Duodenal mucosa (tissue), 2 donors: ENCODE results near the gene BTG4.

Source experiments
- H3K27ac ChIP-seq: one replicate; pipeline ENCODE4 v1.7.0; 2013; ENCODE audit warnings: low read depth, low read length
- H3K27me3 ChIP-seq, 2 donors: one replicate each; pipeline ENCODE4 v1.7.0; 2013; ENCODE audit warnings: low read length in 2 of 2, control low read depth in 1 of 2; ENCODE audit not compliant: insufficient read depth in 2 of 2, control insufficient read depth in 1 of 2
- H3K36me3 ChIP-seq, 2 donors: one replicate each; pipeline ENCODE4 v1.7.0; 2013; ENCODE audit warnings: low read length in 2 of 2, control low read depth in 1 of 2; ENCODE audit not compliant: insufficient read depth in 2 of 2, control insufficient read depth in 1 of 2
- H3K4me1 ChIP-seq, 2 donors: one replicate each; pipeline ENCODE4 v1.7.0; 2013; ENCODE audit warnings: low read length in 2 of 2, control low read depth in 1 of 2; ENCODE audit not compliant: insufficient read depth in 2 of 2, control insufficient read depth in 1 of 2
- H3K4me3 ChIP-seq, 2 donors: one replicate each; pipeline ENCODE4 v1.7.0; 2013; ENCODE audit warnings: low read length in 2 of 2, low read depth in 1 of 2
- H3K9ac ChIP-seq, 2 donors: one replicate each; pipeline ENCODE4 v1.7.0; 2013; ENCODE audit warnings: low read length in 2 of 2, low read depth in 1 of 2
- H3K9me3 ChIP-seq, 2 donors: one replicate each; pipeline ENCODE4 v1.7.0; 2013; ENCODE audit warnings: low read length in 2 of 2, control low read depth in 1 of 2; ENCODE audit not compliant: control insufficient read depth in 1 of 2

The BTG4 gene

DNA sequence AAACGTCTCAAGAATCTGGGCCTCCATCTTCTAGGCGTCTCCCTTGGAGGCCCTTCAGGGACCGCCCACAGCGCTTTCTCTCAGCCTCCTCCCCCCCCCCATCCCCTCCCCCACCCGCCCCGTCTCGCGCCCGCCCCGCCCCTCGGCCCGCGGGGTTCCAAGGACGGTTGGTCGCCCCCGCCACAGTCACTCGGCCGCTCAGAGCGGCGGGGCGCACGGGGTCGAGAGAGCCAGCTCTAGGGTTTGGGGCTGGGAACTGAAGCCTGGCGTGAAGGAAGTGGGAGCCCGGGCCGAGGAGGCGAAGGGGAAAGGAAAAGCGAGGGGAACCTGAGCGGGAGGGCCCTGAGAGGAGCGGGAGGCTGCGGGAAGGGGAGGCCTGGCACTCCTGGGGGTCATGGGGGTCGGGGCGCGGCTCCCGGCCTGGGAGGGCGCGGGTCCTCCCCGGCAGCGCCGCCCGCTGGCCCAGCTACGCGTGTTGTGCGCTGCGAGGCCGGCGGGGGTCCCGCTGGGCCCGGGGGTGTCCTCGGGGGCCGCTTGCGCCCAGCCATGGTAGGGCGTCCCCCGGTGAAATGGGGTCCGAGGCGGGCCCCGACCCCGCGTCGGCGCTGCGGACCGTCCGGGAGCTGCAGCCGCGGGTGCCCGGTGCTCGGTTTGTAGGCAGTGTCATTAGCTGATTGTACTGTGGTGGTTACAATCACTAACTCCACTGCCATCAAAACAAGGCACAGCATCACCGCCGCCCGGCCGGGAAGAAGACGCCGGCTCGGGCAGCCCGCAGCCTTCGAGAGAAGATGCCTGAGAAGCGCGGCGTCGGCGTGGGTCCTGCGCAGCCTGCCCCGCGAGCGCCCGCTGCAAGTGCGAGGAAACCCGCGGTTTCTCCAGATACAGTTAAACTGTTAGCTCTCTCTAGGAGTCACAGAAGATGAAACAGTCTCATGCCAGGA lies at the start of gene BTG4:
BTG4 (minus strand) TSS at position 91 of the 944 bp plus-strand sequence. CDS start 13,610 bp downstream, outside the sequence.
- Histone ChIP-seq H3K9me3 (no peaks in the 10 kb centered on the region), H3K27me3 (peaks cover 26 to 27% of the 10 kb centered on the region in 2 donors), H3K4me1 (no peaks in the 10 kb centered on the region), H3K36me3 (no peaks in the 10 kb centered on the region), H3K4me3 (peak within 1 kb of the TSS; percentile 26 to 51), H3K27ac (no peak within 1 kb of the TSS), H3K9ac (no peak within 1 kb of the TSS)

DNA sequence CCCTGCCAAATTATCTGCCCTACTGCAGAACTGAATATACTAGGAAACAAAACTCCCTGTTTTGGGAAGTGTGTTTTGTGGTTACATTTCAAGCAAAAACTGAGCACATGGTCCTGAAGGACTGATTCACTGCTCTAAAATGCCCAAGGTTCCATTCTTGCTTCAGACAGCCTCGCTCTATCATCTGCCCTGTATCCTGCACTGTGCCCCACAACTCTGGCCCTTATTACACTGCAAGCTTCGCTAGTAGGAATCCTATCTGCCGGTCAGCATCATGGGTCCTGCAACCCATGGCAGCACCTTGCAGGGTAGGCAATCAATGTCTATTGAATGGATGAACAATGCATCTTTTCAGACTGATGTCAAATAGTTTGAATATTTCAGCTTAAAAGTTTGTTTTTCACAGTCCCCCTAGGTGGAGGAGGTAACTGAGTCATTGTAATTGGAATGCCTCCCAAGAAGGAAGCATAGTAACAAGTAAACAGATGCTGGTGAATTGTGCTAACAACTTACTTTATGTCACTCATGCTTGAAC lies 49.7 kb upstream of the BTG4 start:
- no peaks in the 10 kb centered on the region for H3K36me3 ChIP-seq
- H3K4me3 ChIP-seq, result no peak overlapping the region
- H3K9me3 ChIP-seq, result no peaks in the 10 kb centered on the region
- no peaks in the 10 kb centered on the region for H3K27me3 ChIP-seq
- H3K27ac ChIP-seq, result no peak overlapping the region
- H3K4me1 ChIP-seq, result peaks cover 0 to 4% of the 10 kb centered on the region in 2 donors
- no peak overlapping the region for H3K9ac ChIP-seq

DNA sequence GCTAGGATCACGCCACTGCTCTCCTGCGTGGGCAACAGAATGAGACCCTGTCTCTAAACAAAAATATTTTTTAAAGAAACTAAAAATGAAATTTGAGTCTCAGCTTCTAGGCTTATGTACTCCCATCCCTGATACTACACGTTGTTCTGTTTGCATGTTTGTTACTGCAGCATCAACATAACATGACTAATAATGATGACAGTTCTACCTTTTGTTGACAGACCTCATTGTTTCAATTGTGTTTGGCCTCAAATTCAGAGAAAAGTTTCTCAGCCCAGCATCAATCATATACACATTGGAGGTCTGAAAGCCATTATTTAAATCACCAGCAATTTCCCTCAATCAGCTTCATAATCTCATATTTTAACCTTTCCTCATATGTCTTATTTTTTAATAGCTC lies 49.1 kb upstream of the BTG4 start:
- no peaks in the 10 kb centered on the region for H3K27me3 ChIP-seq

DNA sequence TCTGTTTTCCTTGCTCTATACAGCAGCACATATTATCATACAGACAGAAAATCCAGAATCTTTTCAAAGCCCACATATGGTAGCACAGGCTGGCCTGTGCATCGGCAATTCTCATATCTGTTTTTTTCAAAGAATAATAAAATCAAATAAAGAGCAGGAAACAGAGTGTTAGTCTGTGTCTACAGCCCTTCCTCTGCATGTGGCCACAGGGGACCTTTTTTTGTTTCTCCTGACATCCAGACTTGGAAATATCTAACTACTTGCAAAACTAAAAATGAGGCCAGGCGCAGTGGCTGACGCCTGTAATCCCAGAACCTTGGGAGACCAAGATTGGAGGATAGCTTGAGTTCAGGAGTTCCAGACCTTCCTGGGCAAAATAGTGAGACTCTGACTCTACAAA lies 48.6 kb upstream of the BTG4 start:
- peaks cover 4 to 6% of the 10 kb centered on the region in 2 donors for H3K9me3 ChIP-seq
- H3K4me3 ChIP-seq, result no peak overlapping the region
- no peak overlapping the region for H3K9ac ChIP-seq
- no peak overlapping the region for H3K27ac ChIP-seq
- no peaks in the 10 kb centered on the region for H3K27me3 ChIP-seq
- H3K4me1 ChIP-seq, result peaks cover 0 to 4% of the 10 kb centered on the region in 2 donors
- no peaks in the 10 kb centered on the region for H3K36me3 ChIP-seq

More for the DNA sequence above, 49.1 kb upstream of the BTG4 start:
- no peak overlapping the region for H3K4me3 ChIP-seq
- H3K36me3 ChIP-seq, result no peaks in the 10 kb centered on the region
- H3K27ac ChIP-seq, result no peak overlapping the region
- H3K9me3 ChIP-seq, result peaks cover under 1% of the 10 kb centered on the region in 2 donors
- H3K4me1 ChIP-seq, result peaks cover 0 to 4% of the 10 kb centered on the region in 2 donors
- H3K9ac ChIP-seq, result no peak overlapping the region

DNA sequence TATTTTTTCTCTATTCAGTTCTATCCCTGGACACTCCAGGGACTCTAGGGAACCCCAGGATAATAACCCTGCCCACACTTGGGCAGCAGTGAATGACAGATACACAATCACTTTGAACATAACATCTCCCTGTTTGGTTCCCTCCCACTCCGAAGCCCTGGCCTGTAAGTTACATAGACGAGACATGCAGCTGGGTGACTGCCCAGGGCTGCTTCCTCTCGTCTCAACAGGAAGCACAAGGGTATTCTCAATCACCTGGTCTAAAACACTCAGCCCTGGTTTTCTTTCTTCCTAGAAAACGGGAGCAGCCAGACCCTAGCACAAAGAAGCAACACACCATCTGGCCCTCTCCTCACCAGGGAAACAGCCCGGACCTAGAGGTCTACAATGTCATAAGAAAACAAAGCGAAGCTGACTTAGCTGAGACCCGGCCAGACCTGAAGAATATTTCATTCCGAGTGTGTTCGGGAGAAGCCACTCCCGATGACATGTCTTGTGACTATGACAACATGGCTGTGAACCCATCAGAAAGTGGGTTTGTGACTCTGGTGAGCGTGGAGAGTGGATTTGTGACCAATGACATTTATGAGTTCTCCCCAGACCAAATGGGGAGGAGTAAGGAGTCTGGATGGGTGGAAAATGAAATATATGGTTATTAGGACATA lies 47.7 kb upstream of the BTG4 start:
- Histone ChIP-seq H3K27me3 (no peaks in the 10 kb centered on the region), H3K9me3 (peaks cover 4 to 8% of the 10 kb centered on the region in 2 donors), H3K27ac (no peak overlapping the region), H3K4me3 (no peak overlapping the region), H3K36me3 (no peaks in the 10 kb centered on the region), H3K4me1 (peaks cover 0 to 4% of the 10 kb centered on the region in 2 donors), H3K9ac (no peak overlapping the region)

DNA sequence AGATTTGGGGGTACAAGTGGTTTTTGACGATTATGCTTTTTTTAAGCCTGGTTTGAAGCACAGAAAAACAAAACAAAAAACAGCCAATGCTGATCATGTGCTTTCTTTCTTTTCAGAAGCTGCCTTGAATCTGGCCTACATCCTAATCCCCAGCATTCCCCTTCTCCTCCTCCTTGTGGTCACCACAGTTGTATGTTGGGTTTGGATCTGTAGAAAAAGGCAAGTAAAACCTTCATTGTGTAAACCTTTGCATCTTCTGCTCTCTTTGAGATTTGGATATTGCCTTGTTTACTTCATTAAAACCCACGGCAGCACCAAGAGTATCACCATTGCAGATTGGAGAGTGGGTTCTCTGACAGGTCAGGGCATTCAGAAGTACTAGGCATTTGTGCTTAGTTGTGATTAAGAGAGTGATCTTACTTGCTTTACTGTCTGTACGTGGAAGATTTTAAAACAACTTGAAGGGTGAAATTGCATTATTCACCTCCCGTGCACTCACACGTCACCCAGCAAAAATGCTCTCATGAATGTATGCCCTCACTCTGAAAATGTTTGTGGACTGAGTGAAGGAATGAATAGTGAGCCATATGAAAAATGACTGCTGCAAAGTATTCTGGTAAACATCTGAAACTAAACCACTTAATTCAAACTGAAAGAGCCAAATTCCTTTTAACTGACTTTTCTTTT lies 45.4 kb upstream of the BTG4 start:
- Histone ChIP-seq H3K4me3 (no peak overlapping the region), H3K9ac (no peak overlapping the region), H3K27me3 (no peaks in the 10 kb centered on the region), H3K4me1 (peaks cover 0 to 4% of the 10 kb centered on the region in 2 donors), H3K36me3 (no peaks in the 10 kb centered on the region), H3K9me3 (peaks cover 4 to 8% of the 10 kb centered on the region in 2 donors), H3K27ac (no peak overlapping the region)

DNA sequence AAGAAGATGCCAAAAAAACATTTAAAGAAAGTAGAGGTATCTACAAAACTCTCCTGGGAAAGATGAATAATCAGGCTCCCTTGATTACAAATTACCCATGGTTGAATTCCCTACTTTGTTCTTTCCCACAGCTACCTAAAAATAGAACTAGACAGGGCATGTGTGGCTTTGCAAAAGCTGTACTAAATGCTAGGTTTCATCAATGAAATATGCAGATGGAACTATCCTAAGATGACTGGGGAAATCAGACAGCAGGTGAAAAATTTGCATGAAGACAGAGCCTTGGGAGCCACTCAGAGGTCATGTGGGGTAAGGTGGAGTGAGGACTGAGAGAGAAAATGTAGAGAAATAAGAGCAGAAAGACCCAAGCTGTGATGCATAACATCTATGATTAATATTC lies 43.1 kb upstream of the BTG4 start:
- no peaks in the 10 kb centered on the region for H3K4me1 ChIP-seq
- no peaks in the 10 kb centered on the region for H3K27me3 ChIP-seq
- H3K9me3 ChIP-seq, result peaks cover 4 to 8% of the 10 kb centered on the region in 2 donors
- no peak overlapping the region for H3K27ac ChIP-seq
- no peaks in the 10 kb centered on the region for H3K36me3 ChIP-seq
- no peak overlapping the region for H3K9ac ChIP-seq
- no peak overlapping the region for H3K4me3 ChIP-seq

DNA sequence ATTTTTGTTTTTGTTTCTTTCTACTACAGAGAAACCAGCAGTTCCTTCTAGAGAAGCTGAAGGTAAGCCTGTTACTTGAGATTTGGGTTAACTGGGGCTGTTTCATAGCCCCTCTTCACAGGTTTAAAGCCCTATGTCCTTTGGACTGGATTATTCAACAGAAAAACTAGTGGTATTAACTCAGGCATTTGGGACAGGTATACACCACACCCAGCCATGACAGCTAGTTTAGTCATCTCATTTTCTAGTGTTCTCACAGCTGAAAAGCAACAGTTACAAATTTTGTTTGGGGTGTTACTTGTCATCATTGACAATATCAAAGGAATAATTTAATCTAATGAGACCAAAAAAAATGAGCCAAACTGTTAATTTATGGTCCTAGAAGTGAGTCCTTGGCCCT lies 42.3 kb upstream of the BTG4 start:
- Histone ChIP-seq H3K36me3 (no peaks in the 10 kb centered on the region), H3K4me1 (no peaks in the 10 kb centered on the region), H3K9me3 (peaks cover 4 to 8% of the 10 kb centered on the region in 2 donors), H3K4me3 (no peak overlapping the region), H3K27me3 (no peaks in the 10 kb centered on the region), H3K27ac (no peak overlapping the region), H3K9ac (no peak overlapping the region)

DNA sequence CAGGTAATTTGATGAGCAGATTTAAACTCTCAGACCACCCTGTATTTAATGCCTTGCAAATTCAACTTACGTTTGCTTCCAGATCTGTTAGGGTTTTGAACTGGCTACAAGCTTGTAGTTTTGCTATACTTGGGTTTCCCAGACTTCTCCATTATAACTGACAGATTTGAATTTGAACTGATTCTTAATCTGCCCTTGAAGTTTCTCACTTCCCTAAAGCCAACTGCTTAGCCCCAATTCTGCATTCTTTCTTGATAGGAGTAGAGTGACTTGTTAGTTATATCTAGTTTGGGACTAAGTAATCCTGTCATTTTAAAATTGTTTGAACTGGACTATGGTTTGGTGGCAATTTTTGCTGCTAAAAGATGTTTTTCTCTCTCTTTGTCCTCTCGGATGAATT lies 38.1 kb upstream of the BTG4 start:
- Histone ChIP-seq H3K9me3 (no peaks in the 10 kb centered on the region), H3K36me3 (peaks cover 0 to 2% of the 10 kb centered on the region in 2 donors), H3K4me1 (no peaks in the 10 kb centered on the region), H3K27ac (no peak overlapping the region), H3K4me3 (no peak overlapping the region), H3K27me3 (peaks cover 0 to 6% of the 10 kb centered on the region in 2 donors), H3K9ac (no peak overlapping the region)
